Measurements from ENCODE around the gene APRT. TPM values are rescaled to one million over a fixed set of nuclear protein-coding genes. Genes with fewer than 3 reads are reported as not detected.

Gene APRT
- total RNA-seq, 1 experiment from 2014 or later: 311 TPM

DNA sequence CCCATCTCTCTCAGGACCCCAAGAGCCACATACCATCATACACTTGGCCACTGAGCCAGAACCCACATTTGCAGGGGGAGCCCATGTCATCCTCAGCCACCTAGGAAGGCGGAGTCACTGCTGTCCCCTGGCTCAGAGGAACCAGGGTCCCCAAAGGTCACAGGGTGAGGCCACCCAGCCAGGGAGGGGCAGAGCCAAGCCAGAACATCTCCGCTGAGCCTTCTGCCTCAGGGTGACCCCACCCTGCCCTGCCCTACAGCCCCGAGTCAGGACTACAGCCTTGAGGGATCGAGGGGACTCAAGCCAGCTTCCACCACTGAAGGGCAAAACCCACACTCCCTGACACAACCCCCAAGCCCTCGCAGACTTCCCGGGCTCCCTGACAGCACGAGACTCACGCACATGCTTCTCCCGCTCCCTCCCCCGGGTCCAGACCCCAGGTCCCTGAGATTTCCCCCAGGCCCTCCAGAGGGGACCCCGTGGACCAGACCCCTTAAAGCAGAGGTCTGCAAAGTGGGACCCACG lies 44.1 kb downstream of the APRT start:
- no peak for DNase-seq (ENCODE audit: low read depth, low spot score)

More for the DNA sequence above, 44.1 kb downstream of the APRT start:
- POLR2A ChIA-PET: no interaction called here
- Histone ChIP-seq H3K9ac (ENCODE audit: low read length) (no peak overlapping the region), H3K27me3 (ENCODE audit: insufficient read depth, low read length) (no peaks in the 10 kb centered on the region), H3K4me2 (ENCODE audit: low read length) (no peak overlapping the region), H3K79me2 (ENCODE audit: insufficient read depth, low read length) (peaks cover 99% of the 10 kb centered on the region), H3K9me3 (ENCODE audit: control insufficient read depth in 1 of 2, insufficient read depth in 1 of 2, low read depth in 1 of 2, low read length in 2 of 2) (no peaks in the 10 kb centered on the region), H2AFZ (ENCODE audit: low read depth, low read length, poor library complexity, severe bottlenecking) (no peak overlapping the region), H3K4me3 (replicated peaks in 1 of 2; ENCODE audit: low read depth in 1 of 2, low read length in 2 of 2) (no peak overlapping the region), H3K36me3 (ENCODE audit: control insufficient read depth in 1 of 2, insufficient read depth in 2 of 2, low read length in 2 of 2) (peaks cover 2 to 17% of the 10 kb centered on the region in 2 experiments; a peak in 1 of 4 replicates), H3K27ac (ENCODE audit: low read depth, low read length) (peak overlapping the region; percentile 92; the same call in 1 of the 2 replicates), H4K20me1 (ENCODE audit: insufficient read depth) (peaks cover 19% of the 10 kb centered on the region; the same call in 1 of the 2 replicates), H3K4me1 (ENCODE audit: control insufficient read depth in 1 of 2, insufficient read depth in 2 of 2, low read length in 2 of 2) (peaks cover 50 to 98% of the 10 kb centered on the region in 2 experiments), H3K9me2 (ENCODE audit: insufficient read depth) (no peaks in the 10 kb centered on the region)
- intact Hi-C loops (cut with micrococcal nuclease): no loop called here
- TF ChIP-seq EGR1 (IDR thresholded peaks at IDR 0.05; ENCODE audit: low read depth): no peak
- no peak for TF ChIP-seq EZH2 (IDR thresholded peaks at IDR 0.05)
- TF ChIP-seq, protein P1, sequence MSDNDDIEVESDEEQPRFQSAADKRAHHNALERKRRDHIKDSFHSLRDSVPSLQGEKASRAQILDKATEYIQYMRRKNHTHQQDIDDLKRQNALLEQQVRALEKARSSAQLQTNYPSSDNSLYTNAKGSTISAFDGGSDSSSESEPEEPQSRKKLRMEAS (IDR thresholded peaks at IDR 0.05): no peak
- no peak for TF ChIP-seq TCF7L2 (IDR thresholded peaks at IDR 0.05; ENCODE audit: borderline replicate concordance, extremely low read depth, insufficient read depth, insufficient read length)
- TF ChIP-seq EZH2phosphoT487 (IDR thresholded peaks at IDR 0.05; ENCODE audit: borderline replicate concordance): no peak
- no peak for TF ChIP-seq JUND (IDR thresholded peaks at IDR 0.05)
- TF ChIP-seq, protein P2, sequence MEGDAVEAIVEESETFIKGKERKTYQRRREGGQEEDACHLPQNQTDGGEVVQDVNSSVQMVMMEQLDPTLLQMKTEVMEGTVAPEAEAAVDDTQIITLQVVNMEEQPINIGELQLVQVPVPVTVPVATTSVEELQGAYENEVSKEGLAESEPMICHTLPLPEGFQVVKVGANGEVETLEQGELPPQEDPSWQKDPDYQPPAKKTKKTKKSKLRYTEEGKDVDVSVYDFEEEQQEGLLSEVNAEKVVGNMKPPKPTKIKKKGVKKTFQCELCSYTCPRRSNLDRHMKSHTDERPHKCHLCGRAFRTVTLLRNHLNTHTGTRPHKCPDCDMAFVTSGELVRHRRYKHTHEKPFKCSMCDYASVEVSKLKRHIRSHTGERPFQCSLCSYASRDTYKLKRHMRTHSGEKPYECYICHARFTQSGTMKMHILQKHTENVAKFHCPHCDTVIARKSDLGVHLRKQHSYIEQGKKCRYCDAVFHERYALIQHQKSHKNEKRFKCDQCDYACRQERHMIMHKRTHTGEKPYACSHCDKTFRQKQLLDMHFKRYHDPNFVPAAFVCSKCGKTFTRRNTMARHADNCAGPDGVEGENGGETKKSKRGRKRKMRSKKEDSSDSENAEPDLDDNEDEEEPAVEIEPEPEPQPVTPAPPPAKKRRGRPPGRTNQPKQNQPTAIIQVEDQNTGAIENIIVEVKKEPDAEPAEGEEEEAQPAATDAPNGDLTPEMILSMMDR (IDR thresholded peaks at IDR 0.05 in 2 of 3, conservative IDR thresholded peaks at IDR 0.05 in 1 of 3; ENCODE audit: borderline replicate concordance in 1 of 3, insufficient read depth in 1 of 3, low read depth in 2 of 3, low read length in 2 of 3): no peak
- no peak for TF ChIP-seq YY1 (IDR thresholded peaks at IDR 0.05; ENCODE audit: extremely low read depth, insufficient replicate concordance, low read depth, low read length)
- no peak for TF ChIP-seq SIN3A (IDR thresholded peaks at IDR 0.05; ENCODE audit: low read depth)
- no peak for TF ChIP-seq POLR2AphosphoS5 (IDR thresholded peaks at IDR 0.05; ENCODE audit: low read depth, low read length)
- no TSS peak for BruUV-seq (replicated peaks)
- no peak for ATAC-seq
- RAD21 ChIA-PET (ENCODE audit: low non-redundant PET in 1 of 2, low total read pairs in 2 of 2, uncharacterized antibody in 2 of 2, unreplicated experiment in 2 of 2): no interaction called here
- CTCF ChIA-PET: interaction anchor here (1.0 kb wide), 1 partner anchor 30 kb away, joined by 4 read pairs; no protein-coding TSS in a partner anchor
